Lung (tissue), 12 donors: ENCODE measurements around the gene ADAT2. TPM values are rescaled to one million over a fixed set of nuclear protein-coding genes. Genes with fewer than 3 reads are reported as not detected.

Source experiments
- ATAC-seq: fragments of 200-7000 bp; cut with Tn5 transposase; one replicate; pipeline ENCODE4 v1.9.1; 2020; ENCODE audit warnings: moderate number of reproducible peaks; ENCODE audit not compliant: insufficient read depth, low FRiP score
- DNase-seq, 3 donors: peaks; one replicate each; pipeline ENCODE4 v3.0.0-alpha.2; 2013 to 2017
- H3K27ac ChIP-seq, 2 donors: one replicate each; pipeline ENCODE4 v1.5.1; 2013; ENCODE audit warnings: mild to moderate bottlenecking in 2 of 2, moderate library complexity in 2 of 2, control low read depth in 1 of 2, inconsistent platforms in 1 of 2, low read depth in 1 of 2, low read length in 1 of 2
- H3K27me3 ChIP-seq, 3 donors: one replicate each; pipeline ENCODE4 v1.5.1; 2013; ENCODE audit warnings: low read length in 2 of 3; ENCODE audit not compliant: control insufficient read depth in 3 of 3, insufficient read depth in 3 of 3
- H3K36me3 ChIP-seq, 4 donors: one replicate each; pipeline ENCODE4 v1.5.1; 2013; ENCODE audit warnings: low read length in 4 of 4, mild to moderate bottlenecking in 1 of 4, moderate library complexity in 1 of 4; ENCODE audit not compliant: control insufficient read depth in 4 of 4, insufficient read depth in 4 of 4
- H3K4me1 ChIP-seq, 5 donors: one replicate each; pipeline ENCODE4 v1.5.1; 2013; ENCODE audit warnings: low read length in 5 of 5, mild to moderate bottlenecking in 2 of 5, moderate library complexity in 1 of 5; ENCODE audit not compliant: control insufficient read depth in 5 of 5, insufficient read depth in 5 of 5
- H3K4me3 ChIP-seq: one replicate; pipeline ENCODE4 v1.5.1; 2013; ENCODE audit warnings: mild to moderate bottlenecking, control low read depth, moderate library complexity
- H3K9ac ChIP-seq, 2 donors: one replicate each; pipeline ENCODE4 v1.5.1; 2013; ENCODE audit warnings: low read length in 2 of 2, control low read depth in 1 of 2; ENCODE audit not compliant: insufficient read depth in 1 of 2
- H3K9me3 ChIP-seq, 4 donors: one replicate each; pipeline ENCODE4 v1.5.1; 2013; ENCODE audit warnings: low read length in 3 of 4, mild to moderate bottlenecking in 1 of 4, moderate library complexity in 1 of 4; ENCODE audit not compliant: control insufficient read depth in 4 of 4, insufficient read depth in 3 of 4
- CTCF ChIP-seq: IDR thresholded peaks from 2 replicates; pipeline ENCODE4 v1.5.1; 2012; ENCODE audit warnings: mild to moderate bottlenecking; ENCODE audit errors: control extremely low read depth, extremely low read depth
- WGBS, 2 donors: extraction: QIAGEN DNeasy Blood & Tissue Kit; methylation state at CpG; one replicate each; pipeline ENCODE4 v1.1.7; 2013; 5-methylcytosine and 5-hydroxymethylcytosine counted together
- polyA plus RNA-seq, 2 donors: library from polyadenylated mRNA; stranded (reverse); fragments of 200-250 nt; gene quantifications; one replicate each; pipeline ENCODE4 v1.2.1, GENCODE V29; 2013
- total RNA-seq, 2 donors: library from RNA; depleted of rRNA in 1 of 2; stranded (reverse); fragments of >200 nt in 1 of 2; gene quantifications; one replicate each; pipeline ENCODE4 v1.2.1, GENCODE V29; 2014 to 2021
- donor health status: control.
- donor health status: control.
- donor health status: Bipolar disorder and iron deficiency.
- donor health status: healthy.
- donor health status: DM: yes; HTN: yes; CAD: no.

Gene ADAT2
- total and polyA plus RNA-seq, 4 donors, result 3.9 to 11.1 (median 8.6) TPM

- no peaks in the 10 kb centered on the region for H3K9me3 ChIP-seq
- DNase-seq, result no peak
- H3K4me1 ChIP-seq, result no peaks in the 10 kb centered on the region
- H3K27me3 ChIP-seq, result no peaks in the 10 kb centered on the region
- ATAC-seq, result no peak
- no peak for TF ChIP-seq CTCF
- H3K27ac ChIP-seq, result no peak overlapping the region
- no peak overlapping the region for H3K9ac ChIP-seq
- H3K4me3 ChIP-seq, result no peak overlapping the region
- peaks cover 0 to 23% (median 3%) of the 10 kb centered on the region in 4 donors for H3K36me3 ChIP-seq
Measured at GRCh38 chr6:143468026-143468425, 17.5 kb upstream of the ADAT2 start.

GRCh38 chr6:143465546-143465945 is 15.1 kb upstream of the ADAT2 start:
- H3K9ac ChIP-seq, result no peak overlapping the region
- no peak overlapping the region for H3K4me3 ChIP-seq
- no peaks in the 10 kb centered on the region for H3K9me3 ChIP-seq
- 87 to 93% methylated on average over 2 of the region's 2 CpGs for WGBS, 2 donors
- ATAC-seq (no peak), DNase-seq (no peak)
- no peak overlapping the region for H3K27ac ChIP-seq
- H3K4me1 ChIP-seq, result no peaks in the 10 kb centered on the region
- H3K27me3 ChIP-seq, result no peaks in the 10 kb centered on the region
- peaks cover 0 to 14% (median 3%) of the 10 kb centered on the region in 4 donors for H3K36me3 ChIP-seq
- no peak for TF ChIP-seq CTCF

- Histone ChIP-seq H3K27ac (no peak overlapping the region), H3K36me3 (peaks cover 3 to 10% (median 8%) of the 10 kb centered on the region in 4 donors), H3K9me3 (no peaks in the 10 kb centered on the region), H3K4me3 (no peak overlapping the region), H3K4me1 (no peaks in the 10 kb centered on the region), H3K27me3 (no peaks in the 10 kb centered on the region), H3K9ac (peak overlapping the region in 1 of 2 donors; percentile 25)
- ATAC-seq (no peak), DNase-seq (peak in 2 of 3 donors; percentile 41 to 75)
- WGBS, 2 donors, result 58 to 94% methylated on average over 2 of the region's 2 CpGs
- TF ChIP-seq CTCF, result no peak
Measured at GRCh38 chr6:143457563-143458359, 7.3 kb upstream of the ADAT2 start.
